H9 (cell line): Measurements from ENCODE around the gene VAMP3. TPM values are rescaled to one million over a fixed set of nuclear protein-coding genes. Genes with fewer than 3 reads are reported as not detected.

Experiments used
- DNase-seq: peaks from one replicate; pipeline ENCODE4 v3.0.0-alpha.2; 2017
- H2AFZ ChIP-seq: one replicate; pipeline ENCODE4 v1.6.1; 2013; ENCODE audit warnings: mild to moderate bottlenecking, low read length, control low read depth, moderate library complexity
- H2AK5ac ChIP-seq: 2 replicates; pipeline ENCODE4 v1.6.1; 2013; ENCODE audit warnings: low read length, control low read depth, mixed read lengths; ENCODE audit not compliant: insufficient read length
- H2BK120ac ChIP-seq: one replicate; pipeline ENCODE4 v1.6.1; 2013; ENCODE audit warnings: low read depth, mild to moderate bottlenecking, low read length, control low read depth, inconsistent platforms; ENCODE audit not compliant: poor library complexity, severe bottlenecking
- H2BK12ac ChIP-seq: 2 replicates; pipeline ENCODE4 v1.6.1; 2013; ENCODE audit warnings: low read length, control low read depth, mixed read lengths, low read depth; ENCODE audit not compliant: insufficient read length
- H2BK15ac ChIP-seq: 2 replicates; pipeline ENCODE4 v1.6.1; 2013; ENCODE audit warnings: low read depth, low read length, control low read depth
- H2BK20ac ChIP-seq: one replicate; pipeline ENCODE4 v1.6.1; 2013; ENCODE audit warnings: low read depth, mild to moderate bottlenecking, low read length, control low read depth, inconsistent platforms; ENCODE audit not compliant: poor library complexity, severe bottlenecking
- H2BK5ac ChIP-seq: 2 replicates; pipeline ENCODE4 v1.6.1; 2013; ENCODE audit warnings: low read length, control low read depth, mixed read lengths; ENCODE audit not compliant: insufficient read length
- H3K14ac ChIP-seq: 2 replicates; pipeline ENCODE4 v1.6.1; 2013; ENCODE audit warnings: low read length, control low read depth; ENCODE audit not compliant: insufficient read depth
- H3K18ac ChIP-seq: 2 replicates; pipeline ENCODE4 v1.6.1; 2013; ENCODE audit warnings: low read depth, mild to moderate bottlenecking, mixed read lengths, low read length, control low read depth; ENCODE audit not compliant: insufficient read length
- H3K23ac ChIP-seq: 2 replicates; pipeline ENCODE4 v1.6.1; 2013; ENCODE audit warnings: low read length, control low read depth, mixed read lengths, low read depth; ENCODE audit not compliant: insufficient read length
- H3K23me2 ChIP-seq: 2 replicates; pipeline ENCODE4 v1.6.1; 2013; ENCODE audit warnings: low read depth, mild to moderate bottlenecking, mixed read lengths, low read length, control low read depth; ENCODE audit not compliant: insufficient read length, poor library complexity, severe bottlenecking
- H3K27ac ChIP-seq: 2 replicates; pipeline ENCODE4 v1.5.1; 2013; ENCODE audit warnings: low read length, control low read depth, mixed read lengths, low read depth; ENCODE audit not compliant: insufficient read length
- H3K27me3 ChIP-seq: 2 replicates; pipeline ENCODE4 v1.6.1; 2013; ENCODE audit warnings: low read length, control low read depth, inconsistent platforms; ENCODE audit not compliant: insufficient read depth
- H3K4ac ChIP-seq: 2 replicates; pipeline ENCODE4 v1.6.1; 2013; ENCODE audit warnings: low read depth, mild to moderate bottlenecking, control low read depth, inconsistent platforms, low read length, moderate library complexity
- H3K4me1 ChIP-seq: 2 replicates; pipeline ENCODE4 v1.6.1; 2013; ENCODE audit warnings: low read length, control low read depth, inconsistent platforms; ENCODE audit not compliant: insufficient read depth
- H3K4me2 ChIP-seq: 2 replicates; pipeline ENCODE4 v1.6.1; 2013; ENCODE audit warnings: low read length, control low read depth, mixed read lengths; ENCODE audit not compliant: insufficient read length, insufficient read depth
- H3K56ac ChIP-seq: 2 replicates; pipeline ENCODE4 v1.6.1; 2013; ENCODE audit warnings: low read depth, mild to moderate bottlenecking, mixed read lengths, low read length, control low read depth; ENCODE audit not compliant: insufficient read length
- H3K79me1 ChIP-seq: 2 replicates; pipeline ENCODE4 v1.6.1; 2013; ENCODE audit warnings: low read depth, mild to moderate bottlenecking, moderate library complexity, low read length, control low read depth, inconsistent platforms; ENCODE audit not compliant: insufficient read depth, poor library complexity, severe bottlenecking
- H3K79me2 ChIP-seq: 2 replicates; pipeline ENCODE4 v1.6.1; 2013; ENCODE audit warnings: low read length, control low read depth, inconsistent platforms; ENCODE audit not compliant: insufficient read depth
- H3K9ac ChIP-seq: 2 replicates; pipeline ENCODE4 v1.6.1; 2013; ENCODE audit warnings: low read length, control low read depth, mixed read lengths; ENCODE audit not compliant: insufficient read length; ENCODE audit errors: extremely low read depth
- H3K9me3 ChIP-seq: one replicate; pipeline ENCODE4 v1.6.1; 2013; ENCODE audit warnings: low read depth, low read length, inconsistent platforms; ENCODE audit not compliant: control insufficient read depth
- H3T11ph ChIP-seq: one replicate; pipeline ENCODE4 v1.6.1; 2013; ENCODE audit warnings: mild to moderate bottlenecking, low read length, control low read depth, inconsistent platforms
- H4K20me1 ChIP-seq: one replicate; pipeline ENCODE4 v1.6.1; 2013; ENCODE audit not compliant: control insufficient read depth, insufficient read length, insufficient read depth
- H4K5ac ChIP-seq: 2 replicates; pipeline ENCODE4 v1.6.1; 2013; ENCODE audit warnings: low read depth, mild to moderate bottlenecking, mixed read lengths, low read length, control low read depth; ENCODE audit not compliant: insufficient read length
- H4K8ac ChIP-seq: replicated peaks from 2 replicates; pipeline ENCODE4 v1.6.1; 2013; ENCODE audit warnings: low read length, control low read depth, mixed read lengths, low read depth; ENCODE audit not compliant: insufficient read length
- H4K91ac ChIP-seq: 2 replicates; pipeline ENCODE4 v1.6.1; 2013; ENCODE audit warnings: low read depth, mild to moderate bottlenecking, moderate library complexity, mixed read lengths, low read length, control low read depth; ENCODE audit not compliant: insufficient read length
- H3K27ac Mint-ChIP-seq, 3 experiments: 2 replicates in 2 of 3; 3 replicates in 1 of 3; pipeline ENCODE4 v1.8.0; 2020 to 2021; ENCODE audit warnings: mixed read lengths in 3 of 3, mild to moderate bottlenecking in 1 of 3, moderate library complexity in 1 of 3
- H3K27me3 Mint-ChIP-seq: 2 replicates; pipeline ENCODE4 v1.8.0; 2021; ENCODE audit warnings: low read depth, mild to moderate bottlenecking, moderate library complexity, mixed read lengths
- H3K36me3 Mint-ChIP-seq, 3 experiments: 2 replicates in 2 of 3; 3 replicates in 1 of 3; pipeline ENCODE4 v1.8.0; 2020 to 2021; ENCODE audit warnings: low read depth in 3 of 3, mixed read lengths in 3 of 3; ENCODE audit not compliant: insufficient read depth in 1 of 3
- H3K4me1 Mint-ChIP-seq, 2 experiments: 2 replicates each; pipeline ENCODE4 v1.8.0; 2020; ENCODE audit warnings: mixed read lengths in 2 of 2
- H3K4me3 Mint-ChIP-seq, 2 experiments: 2 replicates in 1 of 2; 3 replicates in 1 of 2; pipeline ENCODE4 v1.8.0; 2020 to 2021; ENCODE audit warnings: mild to moderate bottlenecking in 2 of 2, mixed read lengths in 2 of 2, moderate library complexity in 1 of 2
- H3K9me3 Mint-ChIP-seq, 2 experiments: 2 replicates in 1 of 2; 3 replicates in 1 of 2; pipeline ENCODE4 v1.8.0; 2020; ENCODE audit warnings: mild to moderate bottlenecking in 2 of 2, mixed read lengths in 2 of 2, moderate library complexity in 1 of 2
- CTCF ChIP-seq: fragments of 200-600 bp; sonication (generic); conservative IDR thresholded peaks from 3 replicates; pipeline ENCODE4 v1.8.0; 2021; ENCODE audit warnings: antibody characterized with exemption, mild to moderate bottlenecking
- WGBS: extraction: QIAGEN DNeasy Blood & Tissue Kit; methylation state at CpG from one replicate; pipeline ENCODE4 v1.1.7; 2013; ENCODE audit warnings: missing lambda C conversion rate, low lambda C conversion rate, mixed read lengths; ENCODE audit not compliant: insufficient read length; ENCODE audit errors: extremely low coverage; 5-methylcytosine and 5-hydroxymethylcytosine counted together
- total RNA-seq: library from RNA; stranded (reverse); gene quantifications from 2 replicates; pipeline ENCODE4 v1.2.1, GENCODE V29; 2021

The VAMP3 gene
- total RNA-seq, 1 experiment from 2014 or later = 42.9 TPM

- H2BK12ac ChIP-seq = no peak overlapping the region
- no peak overlapping the region for H3K18ac ChIP-seq
- H2AFZ ChIP-seq = no peak overlapping the region
- Mint-ChIP-seq H3K36me3 (peaks cover 31 to 59% (median 58%) of the 10 kb centered on the region in 3 experiments), H3K27me3 (peaks cover 12% of the 10 kb centered on the region), H3K9me3 (peaks cover 10% of the 10 kb centered on the region in 2 experiments), H3K4me3 (no peak overlapping the region), H3K4me1 (peaks cover 6 to 7% of the 10 kb centered on the region in 2 experiments), H3K27ac (no peak overlapping the region)
- H3K79me1 ChIP-seq = no peaks in the 10 kb centered on the region
- H4K5ac ChIP-seq = no peak overlapping the region
- no peak overlapping the region for H3K56ac ChIP-seq
- no peak overlapping the region for H3K27ac ChIP-seq
- no peak overlapping the region for H2BK5ac ChIP-seq
- H3T11ph ChIP-seq = no peak overlapping the region
- no peak overlapping the region for H2BK15ac ChIP-seq
- no peaks in the 10 kb centered on the region for H4K20me1 ChIP-seq
- no peaks in the 10 kb centered on the region for H3K4me1 ChIP-seq
- no peak overlapping the region for H4K91ac ChIP-seq
- H3K23ac ChIP-seq = no peak overlapping the region
- WGBS = no CpG with 5 or more reads among the region's 9 CpGs
- H4K8ac ChIP-seq = no peak overlapping the region
- no peaks in the 10 kb centered on the region for H3K79me2 ChIP-seq
- H2BK20ac ChIP-seq = no peak overlapping the region
- no peaks in the 10 kb centered on the region for H3K9me3 ChIP-seq
- H3K9ac ChIP-seq = no peak overlapping the region
- TF ChIP-seq CTCF = no peak
- no peak overlapping the region for H2AK5ac ChIP-seq
- no peak for DNase-seq
- no peak overlapping the region for H3K4me2 ChIP-seq
- no peak overlapping the region for H3K4ac ChIP-seq
- H3K14ac ChIP-seq = no peak overlapping the region
- H2BK120ac ChIP-seq = no peak overlapping the region
- H3K23me2 ChIP-seq = peaks cover 4% of the 10 kb centered on the region
- no peaks in the 10 kb centered on the region; the same call in 1 of the 2 replicates for H3K27me3 ChIP-seq
These were observed 9.9 kb downstream of the VAMP3 start for GRCh38 chr1:7780976-7781375.
